Sigmoid colon (tissue), 7 donors: ENCODE results near the gene PERCC1. TPM values are rescaled to one million over a fixed set of nuclear protein-coding genes. Genes with fewer than 3 reads are reported as not detected.

Experiments
- DNase-seq: peaks from one replicate; pipeline ENCODE4 v3.0.0-alpha.2; 2019
- H3K27ac ChIP-seq, 4 donors: fragments of 200-600 bp; sonication (generic); one replicate each; pipeline ENCODE4 v1.5.1; 2016 to 2019; ENCODE audit warnings: mild to moderate bottlenecking in 1 of 4
- H3K27me3 ChIP-seq, 3 donors: fragments of 200-600 bp; sonication (generic); one replicate each; pipeline ENCODE4 v1.5.1; 2019; ENCODE audit warnings: mild to moderate bottlenecking in 1 of 3
- H3K36me3 ChIP-seq, 4 donors: fragments of 200-600 bp; sonication (generic); one replicate each; pipeline ENCODE4 v1.5.1; 2016 to 2019
- H3K4me1 ChIP-seq, 4 donors: fragments of 200-600 bp; sonication (generic); one replicate each; pipeline ENCODE4 v1.5.1; 2017 to 2019
- H3K4me3 ChIP-seq, 4 donors: fragments of 200-600 bp; sonication (generic); one replicate each; pipeline ENCODE4 v1.5.1; 2017 to 2019; ENCODE audit warnings: mild to moderate bottlenecking in 2 of 4, moderate library complexity in 1 of 4
- H3K9me3 ChIP-seq, 4 donors: fragments of 200-600 bp in 3 of 4; sonication (generic) in 3 of 4; one replicate each; pipeline versions ENCODE4 v1.5.1 to v1.6.1; 2013 to 2019
- CTCF ChIP-seq, 4 experiments: fragments of 450-650 bp in 3 of 4; fragments of 200-600 bp in 1 of 4; IDR thresholded peaks; one replicate each; pipeline ENCODE4 v1.5.1; 2016 to 2019; ENCODE audit warnings: antibody characterized with exemption in 4 of 4, mild to moderate bottlenecking in 3 of 4, moderate library complexity in 2 of 4
- EP300 ChIP-seq, 4 donors: sonication (generic); formaldehyde crosslinking; IDR thresholded peaks; one replicate each; pipeline ENCODE4 v1.6.1; 2017; ENCODE audit warnings: antibody characterized with exemption in 4 of 4
- POLR2A ChIP-seq, 2 donors: fragments of 450-650 bp; IDR thresholded peaks; one replicate each; pipeline ENCODE4 v1.6.1; 2016; ENCODE audit warnings: antibody characterized with exemption in 2 of 2, mild to moderate bottlenecking in 2 of 2, moderate library complexity in 2 of 2
- POLR2AphosphoS5 ChIP-seq, 4 donors: sonication (generic); formaldehyde crosslinking; IDR thresholded peaks; one replicate each; pipeline ENCODE4 v1.6.1; 2017; ENCODE audit warnings: antibody characterized with exemption in 4 of 4
- WGBS, 2 donors: extraction: QIAGEN DNeasy Blood & Tissue Kit; methylation state at CpG; one replicate each; pipeline ENCODE4 v1.1.7; 2013; 5-methylcytosine and 5-hydroxymethylcytosine counted together
- intact Hi-C: fragments of 100-400 bp; cut with DNase I; formaldehyde crosslinking; loops from one replicate; pipeline ENCODE4 v1.15.1; 2023
- polyA plus RNA-seq, 3 donors: library from polyadenylated mRNA; stranded (reverse); fragments of 200-250 nt; gene quantifications; one replicate each; pipeline ENCODE4 v1.2.3, GENCODE V29; 2013
- total RNA-seq, 4 donors: library from RNA; depleted of rRNA; stranded (reverse); fragments of >200 nt; gene quantifications; one replicate each; pipeline ENCODE4 v1.1.0, GENCODE V29; 2016
- donor health status: healthy with polysubstance abuse.
- donor health status: Bipolar disorder and iron deficiency.
- donor health status: healthy.

PERCC1 gene
- total and polyA plus RNA-seq, 7 donors: 0.07 TPM; not detected in 6

GRCh38 chr16:1412847-1413246 lies 18.0 kb upstream of the PERCC1 start:
- H3K36me3 ChIP-seq: peaks cover 0 to 33% (median 0%) of the 10 kb centered on the region in 4 donors
- TF ChIP-seq CTCF (IDR thresholded peaks at IDR 0.05): no peak
- no peak for TF ChIP-seq POLR2AphosphoS5 (IDR thresholded peaks at IDR 0.05)
- TF ChIP-seq POLR2A (IDR thresholded peaks at IDR 0.05): no peak
- TF ChIP-seq EP300 (IDR thresholded peaks at IDR 0.05): no peak
- no peak overlapping the region for H3K27ac ChIP-seq
- H3K4me3 ChIP-seq: no peak overlapping the region
- H3K9me3 ChIP-seq: no peaks in the 10 kb centered on the region
- no peaks in the 10 kb centered on the region for H3K27me3 ChIP-seq
- DNase-seq: no peak
- 91 to 97% methylated on average over 2 of the region's 2 CpGs for WGBS, 2 donors
- peaks cover 0 to 45% (median 37%) of the 10 kb centered on the region in 4 donors for H3K4me1 ChIP-seq
- intact Hi-C loops: no loop called here

GRCh38 chr16:1413684-1414531 lies 17.0 kb upstream of the PERCC1 start:
- intact Hi-C loops: no loop called here
- WGBS, 2 donors: 3% methylated on average over 85 of the region's 85 CpGs
- no peaks in the 10 kb centered on the region for H3K9me3 ChIP-seq
- no peak for DNase-seq
- peaks cover 0 to 44% (median 28%) of the 10 kb centered on the region in 4 donors for H3K4me1 ChIP-seq
- TF ChIP-seq POLR2A (IDR thresholded peaks at IDR 0.05) (no peak), CTCF (IDR thresholded peaks at IDR 0.05) (peak; percentile 22 to 54 (median 51))
- peak overlapping the region; percentile 96 to 100 (median 98) for H3K4me3 ChIP-seq
- H3K27me3 ChIP-seq: no peaks in the 10 kb centered on the region
- H3K27ac ChIP-seq: peak overlapping the region; percentile 82 to 92 (median 88)
- peaks cover 0 to 33% (median 0%) of the 10 kb centered on the region in 4 donors for H3K36me3 ChIP-seq

- Histone ChIP-seq H3K27ac (peak within 1 kb of the TSS; percentile 85 to 92 (median 90)), H3K4me1 (peaks cover 0 to 44% (median 31%) of the 10 kb centered on the region in 4 donors), H3K36me3 (peaks cover 0 to 33% (median 0%) of the 10 kb centered on the region in 4 donors), H3K9me3 (no peaks in the 10 kb centered on the region), H3K27me3 (no peaks in the 10 kb centered on the region), H3K4me3 (peak within 1 kb of the TSS; percentile 96 to 100 (median 98))
- TF ChIP-seq CTCF (IDR thresholded peaks at IDR 0.05) (no peak), EP300 (IDR thresholded peaks at IDR 0.05) (peak in 1 of 4 donors; percentile 15), POLR2AphosphoS5 (IDR thresholded peaks at IDR 0.05) (no peak), POLR2A (IDR thresholded peaks at IDR 0.05) (no peak)
- WGBS, 2 donors: 2% methylated on average over 71 to 72 of the region's 72 CpGs
- peak; percentile 89 for DNase-seq
- intact Hi-C loops: loop anchor here (5.0 kb wide), 1 partner anchor 293 kb away; the partner anchor contains the start of gene MAPK8IP3
These were observed 16.2 kb upstream of the PERCC1 start, which contains the start of gene UNKL for GRCh38 chr16:1414532-1415260. TSS of gene UNKL (minus strand) at chr16:1414704. CDS start at chr16:1414691, 13 bp downstream.

GRCh38 chr16:1416521-1416941 lies 14.3 kb upstream of the PERCC1 start:
- Histone ChIP-seq H3K9me3 (no peaks in the 10 kb centered on the region), H3K4me1 (peaks cover 0 to 56% (median 40%) of the 10 kb centered on the region in 4 donors), H3K4me3 (no peak overlapping the region), H3K27ac (peak overlapping the region in 1 of 4 donors; percentile 22), H3K27me3 (no peaks in the 10 kb centered on the region), H3K36me3 (peaks cover 0 to 15% (median 0%) of the 10 kb centered on the region in 4 donors)
- DNase-seq: no peak
- intact Hi-C loops: loop anchor here (5.0 kb wide), 1 partner anchor 291 kb away; the partner anchor contains the start of gene MAPK8IP3
- no peak for TF ChIP-seq CTCF (IDR thresholded peaks at IDR 0.05)
- no peak for TF ChIP-seq EP300 (IDR thresholded peaks at IDR 0.05)
- TF ChIP-seq POLR2AphosphoS5 (IDR thresholded peaks at IDR 0.05): no peak
- no peak for TF ChIP-seq POLR2A (IDR thresholded peaks at IDR 0.05)
- WGBS, 2 donors: 66 to 83% methylated on average over 3 of the region's 3 CpGs
